ENCODE data around the gene NPC2.
"Not testable (repeated sequence)": the region's sequence is repeated elsewhere in the genome, so short reads cannot be mapped to it uniquely, and the experiment has no call there.

Gene NPC2

DNA sequence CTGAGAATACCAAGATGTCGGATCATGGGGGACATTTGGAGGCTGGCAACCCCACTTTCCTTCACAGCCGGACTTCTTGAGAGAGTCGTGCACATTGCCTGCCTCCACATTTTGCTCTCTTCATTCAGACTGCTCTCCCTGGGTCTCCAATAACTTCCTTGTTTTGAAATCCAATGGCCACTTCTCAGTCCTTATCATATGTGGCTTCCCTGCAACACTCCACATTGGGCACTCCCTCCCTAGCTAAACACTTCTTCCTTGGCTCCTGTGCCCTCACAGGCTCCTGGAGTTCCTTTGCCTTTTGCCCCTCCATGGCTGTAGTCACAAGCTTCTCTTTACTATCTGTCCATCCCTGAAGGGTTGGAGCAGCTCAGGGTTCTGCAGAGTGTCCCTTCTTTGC is 30.1 kb downstream of the NPC2 start:
- H3K4me3 ChIP-seq (ENCODE audit: low read depth, low read length), result no peak overlapping the region
- no peaks in the 10 kb centered on the region for H3K36me3 ChIP-seq
- H3K27ac ChIP-seq, result no peak overlapping the region
- no peak for DNase-seq
- TF ChIP-seq, protein P1, sequence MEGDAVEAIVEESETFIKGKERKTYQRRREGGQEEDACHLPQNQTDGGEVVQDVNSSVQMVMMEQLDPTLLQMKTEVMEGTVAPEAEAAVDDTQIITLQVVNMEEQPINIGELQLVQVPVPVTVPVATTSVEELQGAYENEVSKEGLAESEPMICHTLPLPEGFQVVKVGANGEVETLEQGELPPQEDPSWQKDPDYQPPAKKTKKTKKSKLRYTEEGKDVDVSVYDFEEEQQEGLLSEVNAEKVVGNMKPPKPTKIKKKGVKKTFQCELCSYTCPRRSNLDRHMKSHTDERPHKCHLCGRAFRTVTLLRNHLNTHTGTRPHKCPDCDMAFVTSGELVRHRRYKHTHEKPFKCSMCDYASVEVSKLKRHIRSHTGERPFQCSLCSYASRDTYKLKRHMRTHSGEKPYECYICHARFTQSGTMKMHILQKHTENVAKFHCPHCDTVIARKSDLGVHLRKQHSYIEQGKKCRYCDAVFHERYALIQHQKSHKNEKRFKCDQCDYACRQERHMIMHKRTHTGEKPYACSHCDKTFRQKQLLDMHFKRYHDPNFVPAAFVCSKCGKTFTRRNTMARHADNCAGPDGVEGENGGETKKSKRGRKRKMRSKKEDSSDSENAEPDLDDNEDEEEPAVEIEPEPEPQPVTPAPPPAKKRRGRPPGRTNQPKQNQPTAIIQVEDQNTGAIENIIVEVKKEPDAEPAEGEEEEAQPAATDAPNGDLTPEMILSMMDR (IDR thresholded peaks at IDR 0.05; ENCODE audit: low read depth, low read length), result no peak
- H3K9me3 ChIP-seq (ENCODE audit: severe bottlenecking), result no peaks in the 10 kb centered on the region
- H3K27me3 ChIP-seq (ENCODE audit: insufficient read depth, low read depth, severe bottlenecking), result no peaks in the 10 kb centered on the region

DNA sequence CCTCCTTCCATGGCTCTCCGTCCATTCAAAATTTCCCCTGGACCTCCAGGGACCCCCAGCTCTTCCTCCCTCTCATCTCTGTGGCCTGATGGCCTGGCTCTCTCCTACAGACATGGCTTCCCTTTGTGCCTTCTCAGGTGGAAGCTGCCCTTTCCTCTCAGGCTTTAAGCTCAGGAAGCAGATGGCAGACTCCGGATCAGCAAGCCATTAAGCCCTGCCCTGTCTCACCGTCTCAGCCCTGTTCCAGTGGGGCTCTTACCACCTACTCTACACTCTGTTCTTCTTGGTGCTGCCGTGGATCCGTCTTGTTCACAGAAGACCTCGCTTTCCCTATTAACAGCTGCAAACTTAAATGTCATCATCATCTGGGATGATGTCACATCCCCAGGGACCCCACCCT is 33.1 kb downstream of the NPC2 start:
- Histone ChIP-seq H3K27me3 (ENCODE audit: insufficient read depth, low read depth, severe bottlenecking) (no peaks in the 10 kb centered on the region), H3K9me3 (ENCODE audit: severe bottlenecking) (no peaks in the 10 kb centered on the region), H3K36me3 (no peaks in the 10 kb centered on the region), H3K27ac (peak overlapping the region; percentile 99), H3K4me3 (ENCODE audit: low read depth, low read length) (no peak overlapping the region)
- TF ChIP-seq, protein P1 (IDR thresholded peaks at IDR 0.05; ENCODE audit: low read depth, low read length), result no peak
- DNase-seq, result peak; percentile 89

DNA sequence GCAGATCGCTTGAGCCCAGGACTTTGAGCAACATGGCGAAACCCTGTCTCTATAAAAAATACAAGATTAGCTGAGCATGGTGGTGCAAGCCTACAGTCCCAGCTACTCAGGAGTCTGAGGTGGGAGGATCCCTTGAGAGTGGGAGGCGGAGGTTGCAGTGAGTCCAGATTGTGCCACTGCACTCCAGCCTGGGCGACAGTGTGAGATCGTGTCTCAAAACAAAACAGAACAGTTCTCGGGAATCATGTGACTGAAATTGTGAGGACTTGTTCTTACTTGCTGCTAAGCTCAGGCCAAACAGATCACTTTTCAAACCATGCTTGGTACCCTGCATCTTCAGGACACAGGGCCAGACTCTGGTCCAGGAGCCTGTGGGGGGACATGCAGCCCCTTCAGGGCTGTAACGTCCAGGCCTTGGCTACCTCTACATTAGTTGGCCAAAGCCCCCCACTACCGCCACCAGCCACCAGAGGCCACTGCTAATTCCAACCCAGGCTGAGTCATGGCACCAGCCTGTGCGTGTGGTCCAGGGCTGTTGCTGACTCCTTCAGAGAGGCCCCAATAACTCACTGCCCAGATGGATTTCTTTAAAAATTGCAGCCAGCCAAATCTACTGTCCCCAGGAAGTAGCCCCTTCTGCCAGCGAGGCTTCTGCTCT is 33.7 kb downstream of the NPC2 start:
- H3K4me3 ChIP-seq (ENCODE audit: low read depth, low read length), result no peak overlapping the region
- H3K36me3 ChIP-seq, result no peaks in the 10 kb centered on the region
- no peaks in the 10 kb centered on the region for H3K27me3 ChIP-seq (ENCODE audit: insufficient read depth, low read depth, severe bottlenecking)
- DNase-seq, result peak; percentile 85
- TF ChIP-seq, protein P1 (IDR thresholded peaks at IDR 0.05; ENCODE audit: low read depth, low read length), result peak; percentile 87
- H3K9me3 ChIP-seq (ENCODE audit: severe bottlenecking), result peaks cover under 1% of the 10 kb centered on the region
- peak overlapping the region; percentile 99 for H3K27ac ChIP-seq

DNA sequence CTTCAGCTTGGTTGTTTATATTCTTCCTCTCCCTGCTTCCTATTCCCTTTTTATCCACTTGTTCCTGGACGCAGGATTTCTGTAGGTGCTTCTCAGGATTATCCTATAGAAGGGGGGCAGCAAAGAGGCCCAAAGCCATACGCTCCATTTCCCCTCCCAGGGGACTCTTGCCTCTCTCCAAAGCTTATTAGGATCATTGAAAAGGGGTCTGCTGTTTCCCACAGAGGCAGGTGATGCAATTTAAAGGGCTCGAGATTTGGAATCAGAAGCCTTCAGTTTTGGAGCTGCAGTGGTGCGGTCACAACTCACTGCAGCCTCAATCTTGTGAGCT is 35.6 kb downstream of the NPC2 start:
- no peaks in the 10 kb centered on the region for H3K36me3 ChIP-seq
- DNase-seq, result peak; percentile 55
- H3K27ac ChIP-seq, result peak overlapping the region; percentile 50
- H3K27me3 ChIP-seq (ENCODE audit: insufficient read depth, low read depth, severe bottlenecking), result no peaks in the 10 kb centered on the region
- TF ChIP-seq, protein P1 (IDR thresholded peaks at IDR 0.05; ENCODE audit: low read depth, low read length), result no peak
- H3K9me3 ChIP-seq (ENCODE audit: severe bottlenecking), result peaks cover 7% of the 10 kb centered on the region
- H3K4me3 ChIP-seq (ENCODE audit: low read depth, low read length), result no peak overlapping the region

DNA sequence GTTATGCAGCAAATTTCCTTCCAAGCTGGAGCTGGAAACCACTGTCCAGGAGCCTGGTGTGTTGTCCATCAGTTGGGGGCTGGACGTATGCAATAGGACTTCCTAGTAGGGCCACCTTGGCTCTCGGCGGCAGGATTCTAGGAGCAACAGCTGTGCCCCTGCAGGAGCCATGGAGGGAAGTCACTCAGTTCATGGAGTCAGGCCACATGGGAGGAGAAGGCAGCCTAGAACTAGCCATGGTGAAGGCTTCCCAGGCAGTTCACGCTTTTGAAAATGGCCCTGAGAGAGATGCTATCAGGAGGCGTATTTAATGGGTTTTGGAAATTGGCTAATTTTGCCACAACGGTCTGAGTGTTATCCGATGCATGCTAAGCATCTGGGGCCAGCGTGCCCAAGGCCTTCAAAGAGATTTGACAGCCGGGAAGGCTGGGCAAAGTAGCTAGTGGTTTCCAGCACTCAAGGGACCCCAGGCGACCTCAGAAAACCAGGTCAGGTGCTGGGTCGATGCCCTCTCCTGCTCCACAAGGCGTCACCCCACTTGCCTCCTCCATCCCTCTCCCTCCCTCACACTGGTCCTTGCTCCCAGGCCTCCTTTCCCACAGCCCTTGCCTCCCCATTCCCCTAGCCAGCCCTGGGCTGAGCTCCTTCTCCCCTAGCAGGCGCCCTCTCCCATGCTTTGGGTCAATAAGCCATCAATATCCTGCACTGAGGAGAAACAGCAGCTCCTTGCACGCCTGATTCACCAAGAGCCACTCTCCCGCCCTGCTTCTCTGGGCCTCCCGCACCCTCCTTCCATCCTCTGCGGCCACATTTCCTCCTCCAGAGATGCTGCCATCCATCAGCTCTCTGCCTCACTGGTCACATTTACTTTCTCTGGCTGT is 36.2 kb downstream of the NPC2 start:
- Histone ChIP-seq H3K36me3 (no peaks in the 10 kb centered on the region), H3K27ac (peak overlapping the region; percentile 50), H3K4me3 (ENCODE audit: low read depth, low read length) (no peak overlapping the region), H3K9me3 (ENCODE audit: severe bottlenecking) (peaks cover 7% of the 10 kb centered on the region), H3K27me3 (ENCODE audit: insufficient read depth, low read depth, severe bottlenecking) (no peaks in the 10 kb centered on the region)
- DNase-seq, result peak; percentile 82
- TF ChIP-seq, protein P1 (IDR thresholded peaks at IDR 0.05; ENCODE audit: low read depth, low read length), result peak; percentile 12; the same call in 1 of the 2 replicates

GRCh38 chr14:74454397-74454796 is 38.7 kb downstream of the NPC2 start:
- not testable (repeated sequence) for H3K27ac ChIP-seq; H3K9me3 ChIP-seq (ENCODE audit: severe bottlenecking); H3K27me3 ChIP-seq (ENCODE audit: insufficient read depth, low read depth, severe bottlenecking); H3K4me3 ChIP-seq (ENCODE audit: low read depth, low read length); DNase-seq; H3K36me3 ChIP-seq

Measured in WERI-Rb-1 (cell line).